HL-60 (cell line): ENCODE data around the gene OIT3.

Experiments used
- DNase-seq, 2 experiments: peaks; one replicate each; pipeline ENCODE4 v3.0.0-alpha.2; 2010 to 2020; ENCODE audit warnings: low read depth in 1 of 2, low spot score in 1 of 2
- H3K27ac ChIP-seq: fragments of 250-450 bp; sonication (Bioruptor Pico); replicated peaks from 2 replicates; pipeline ENCODE4 v1.5.1; 2020; ENCODE audit warnings: mild to moderate bottlenecking, moderate library complexity
- H3K27me3 ChIP-seq: fragments of 250-450 bp; sonication (Bioruptor Pico); 2 replicates; pipeline ENCODE4 v1.5.1; 2021; ENCODE audit warnings: mild to moderate bottlenecking, moderate library complexity; ENCODE audit not compliant: insufficient read depth, poor library complexity, severe bottlenecking
- H3K4me3 ChIP-seq: replicated peaks from 2 replicates; pipeline ENCODE4 v1.5.1; 2011; ENCODE audit warnings: mild to moderate bottlenecking, control low read depth, low read length; ENCODE audit not compliant: insufficient read depth
- GABPA ChIP-seq: IDR thresholded peaks from 2 replicates; pipeline ENCODE4 v1.6.1; 2012; ENCODE audit warnings: low read depth
- POLR2AphosphoS5 ChIP-seq: IDR thresholded peaks from 2 replicates; pipeline ENCODE4 v1.6.1; 2012; ENCODE audit warnings: low read depth
- SPI1 ChIP-seq: IDR thresholded peaks from 2 replicates; pipeline ENCODE4 v1.6.1; 2012; ENCODE audit warnings: low read depth, mild to moderate bottlenecking, borderline replicate concordance
- TF ChIP-seq, protein P1 (sequence below): IDR thresholded peaks from one replicate; pipeline ENCODE4 v1.5.1; 2011; ENCODE audit warnings: low read length, control low read depth, inconsistent platforms; ENCODE audit not compliant: insufficient read depth
- TF ChIP-seq, protein P2 (sequence below): IDR thresholded peaks from 2 replicates; pipeline ENCODE4 v1.6.1; 2012; ENCODE audit warnings: low read depth; ENCODE audit not compliant: insufficient replicate concordance

Gene OIT3

DNA sequence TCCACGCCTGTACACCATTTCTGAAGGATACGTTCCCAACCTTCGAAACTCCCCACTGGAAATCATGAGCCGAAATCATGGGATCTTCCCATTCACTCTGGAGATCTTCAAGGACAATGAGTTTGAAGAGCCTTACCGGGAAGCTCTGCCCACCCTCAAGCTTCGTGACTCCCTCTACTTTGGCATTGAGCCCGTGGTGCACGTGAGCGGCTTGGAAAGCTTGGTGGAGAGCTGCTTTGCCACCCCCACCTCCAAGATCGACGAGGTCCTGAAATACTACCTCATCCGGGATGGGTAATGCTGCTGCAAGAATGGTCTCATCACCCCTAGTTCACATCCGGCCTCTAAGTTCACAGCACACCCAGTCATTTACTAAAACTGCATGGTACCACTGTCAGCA, 30.8 kb downstream of the OIT3 start:
- TF ChIP-seq, protein P1, sequence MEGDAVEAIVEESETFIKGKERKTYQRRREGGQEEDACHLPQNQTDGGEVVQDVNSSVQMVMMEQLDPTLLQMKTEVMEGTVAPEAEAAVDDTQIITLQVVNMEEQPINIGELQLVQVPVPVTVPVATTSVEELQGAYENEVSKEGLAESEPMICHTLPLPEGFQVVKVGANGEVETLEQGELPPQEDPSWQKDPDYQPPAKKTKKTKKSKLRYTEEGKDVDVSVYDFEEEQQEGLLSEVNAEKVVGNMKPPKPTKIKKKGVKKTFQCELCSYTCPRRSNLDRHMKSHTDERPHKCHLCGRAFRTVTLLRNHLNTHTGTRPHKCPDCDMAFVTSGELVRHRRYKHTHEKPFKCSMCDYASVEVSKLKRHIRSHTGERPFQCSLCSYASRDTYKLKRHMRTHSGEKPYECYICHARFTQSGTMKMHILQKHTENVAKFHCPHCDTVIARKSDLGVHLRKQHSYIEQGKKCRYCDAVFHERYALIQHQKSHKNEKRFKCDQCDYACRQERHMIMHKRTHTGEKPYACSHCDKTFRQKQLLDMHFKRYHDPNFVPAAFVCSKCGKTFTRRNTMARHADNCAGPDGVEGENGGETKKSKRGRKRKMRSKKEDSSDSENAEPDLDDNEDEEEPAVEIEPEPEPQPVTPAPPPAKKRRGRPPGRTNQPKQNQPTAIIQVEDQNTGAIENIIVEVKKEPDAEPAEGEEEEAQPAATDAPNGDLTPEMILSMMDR: no peak
- TF ChIP-seq POLR2AphosphoS5 (no peak), SPI1 (no peak), GABPA (no peak)
- TF ChIP-seq, protein P2, sequence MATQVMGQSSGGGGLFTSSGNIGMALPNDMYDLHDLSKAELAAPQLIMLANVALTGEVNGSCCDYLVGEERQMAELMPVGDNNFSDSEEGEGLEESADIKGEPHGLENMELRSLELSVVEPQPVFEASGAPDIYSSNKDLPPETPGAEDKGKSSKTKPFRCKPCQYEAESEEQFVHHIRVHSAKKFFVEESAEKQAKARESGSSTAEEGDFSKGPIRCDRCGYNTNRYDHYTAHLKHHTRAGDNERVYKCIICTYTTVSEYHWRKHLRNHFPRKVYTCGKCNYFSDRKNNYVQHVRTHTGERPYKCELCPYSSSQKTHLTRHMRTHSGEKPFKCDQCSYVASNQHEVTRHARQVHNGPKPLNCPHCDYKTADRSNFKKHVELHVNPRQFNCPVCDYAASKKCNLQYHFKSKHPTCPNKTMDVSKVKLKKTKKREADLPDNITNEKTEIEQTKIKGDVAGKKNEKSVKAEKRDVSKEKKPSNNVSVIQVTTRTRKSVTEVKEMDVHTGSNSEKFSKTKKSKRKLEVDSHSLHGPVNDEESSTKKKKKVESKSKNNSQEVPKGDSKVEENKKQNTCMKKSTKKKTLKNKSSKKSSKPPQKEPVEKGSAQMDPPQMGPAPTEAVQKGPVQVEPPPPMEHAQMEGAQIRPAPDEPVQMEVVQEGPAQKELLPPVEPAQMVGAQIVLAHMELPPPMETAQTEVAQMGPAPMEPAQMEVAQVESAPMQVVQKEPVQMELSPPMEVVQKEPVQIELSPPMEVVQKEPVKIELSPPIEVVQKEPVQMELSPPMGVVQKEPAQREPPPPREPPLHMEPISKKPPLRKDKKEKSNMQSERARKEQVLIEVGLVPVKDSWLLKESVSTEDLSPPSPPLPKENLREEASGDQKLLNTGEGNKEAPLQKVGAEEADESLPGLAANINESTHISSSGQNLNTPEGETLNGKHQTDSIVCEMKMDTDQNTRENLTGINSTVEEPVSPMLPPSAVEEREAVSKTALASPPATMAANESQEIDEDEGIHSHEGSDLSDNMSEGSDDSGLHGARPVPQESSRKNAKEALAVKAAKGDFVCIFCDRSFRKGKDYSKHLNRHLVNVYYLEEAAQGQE: no peak
- no peak for DNase-seq
- H3K27me3 ChIP-seq: no peaks in the 10 kb centered on the region
- no peak overlapping the region for H3K4me3 ChIP-seq
- no peak overlapping the region for H3K27ac ChIP-seq

DNA sequence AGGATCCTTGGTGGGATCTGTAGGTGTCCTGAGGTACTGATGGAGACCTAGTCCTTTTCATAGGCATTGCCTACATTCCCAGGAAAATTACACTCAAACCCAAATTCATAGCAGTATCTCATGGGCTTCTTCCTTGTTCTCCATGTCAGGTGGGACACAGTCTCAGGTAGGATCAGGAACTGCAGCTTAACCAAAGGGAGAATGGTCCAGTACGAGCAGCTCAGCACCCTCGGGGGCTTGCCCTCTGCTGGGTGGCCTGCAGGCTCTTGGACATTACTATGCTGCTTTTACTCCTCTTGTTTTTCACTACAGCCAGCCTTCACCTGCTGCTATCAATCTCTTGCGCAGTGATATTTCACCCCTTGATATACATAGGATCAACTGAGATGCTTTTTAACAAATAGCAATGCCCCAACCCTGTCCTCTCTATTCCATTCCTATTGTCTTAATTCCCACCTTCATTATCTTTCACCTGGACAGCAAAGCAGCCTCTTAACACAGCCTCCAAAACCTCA, 32.5 kb downstream of the OIT3 start:
- no peak overlapping the region for H3K4me3 ChIP-seq
- no peaks in the 10 kb centered on the region for H3K27me3 ChIP-seq
- TF ChIP-seq SPI1: no peak
- TF ChIP-seq, protein P1: no peak
- no peak for TF ChIP-seq GABPA
- TF ChIP-seq, protein P2: no peak
- H3K27ac ChIP-seq: no peak overlapping the region
- DNase-seq: no peak

DNA sequence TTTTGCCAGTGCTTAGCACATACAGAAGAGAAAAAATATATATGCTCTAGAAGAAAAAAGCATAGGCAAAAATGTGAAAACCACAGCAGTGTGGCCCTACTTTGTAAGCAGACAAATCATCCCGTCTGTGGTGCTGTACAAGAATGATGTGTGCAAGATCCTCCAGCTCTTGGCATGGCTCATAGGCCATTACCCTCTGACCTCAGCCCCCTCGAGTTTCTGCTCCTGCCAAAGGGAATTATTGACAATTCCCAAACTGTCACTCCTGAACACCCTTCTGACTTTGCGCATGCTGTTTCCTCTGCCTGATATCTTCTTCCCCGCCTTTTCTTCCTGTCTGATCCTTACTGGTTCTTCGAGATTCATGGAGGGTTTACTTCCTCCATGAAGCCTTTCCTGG, 33.9 kb downstream of the OIT3 start:
- Histone ChIP-seq H3K27ac (no peak overlapping the region), H3K27me3 (no peaks in the 10 kb centered on the region), H3K4me3 (no peak overlapping the region)
- DNase-seq: no peak
- TF ChIP-seq, protein P1: no peak
- TF ChIP-seq, protein P2: no peak
- TF ChIP-seq SPI1: no peak
- TF ChIP-seq GABPA: no peak
- TF ChIP-seq POLR2AphosphoS5: no peak
